HUES64 (cell line): Measurements from ENCODE around the gene TNIP2.
"Not testable (repeated sequence)": the region's sequence is repeated elsewhere in the genome, so short reads cannot be mapped to it uniquely, and the experiment has no call there.

Source experiments
- H3K27ac ChIP-seq: 2 replicates; pipeline ENCODE4 v1.7.0; 2013; ENCODE audit warnings: low read depth, low read length, inconsistent platforms
- H3K27me3 ChIP-seq: 2 replicates; pipeline ENCODE4 v1.6.1; 2013; ENCODE audit warnings: mild to moderate bottlenecking, low read length; ENCODE audit not compliant: insufficient read depth
- H3K36me3 ChIP-seq: 2 replicates; pipeline ENCODE4 v1.6.1; 2013; ENCODE audit warnings: mild to moderate bottlenecking, low read length; ENCODE audit not compliant: insufficient read depth
- H3K4me1 ChIP-seq: 2 replicates; pipeline ENCODE4 v1.6.1; 2013; ENCODE audit warnings: mild to moderate bottlenecking, low read length, moderate library complexity; ENCODE audit not compliant: insufficient read depth
- H3K4me3 ChIP-seq: 2 replicates; pipeline ENCODE4 v1.5.1; 2013; ENCODE audit warnings: mild to moderate bottlenecking, low read length, moderate library complexity
- H3K9ac ChIP-seq: 2 replicates; pipeline ENCODE4 v1.6.1; 2013; ENCODE audit warnings: mild to moderate bottlenecking, low read depth, low read length
- H3K9me3 ChIP-seq: 2 replicates; pipeline ENCODE4 v1.6.1; 2013; ENCODE audit warnings: low read depth, low read length; ENCODE audit not compliant: insufficient read depth
- WGBS: fragments of 150-250, 120-280 bp; methylation state at CpG from one replicate; pipeline ENCODE4 v1.1.7; 2013; ENCODE audit warnings: missing lambda C conversion rate; 5-methylcytosine and 5-hydroxymethylcytosine counted together

Gene TNIP2

DNA sequence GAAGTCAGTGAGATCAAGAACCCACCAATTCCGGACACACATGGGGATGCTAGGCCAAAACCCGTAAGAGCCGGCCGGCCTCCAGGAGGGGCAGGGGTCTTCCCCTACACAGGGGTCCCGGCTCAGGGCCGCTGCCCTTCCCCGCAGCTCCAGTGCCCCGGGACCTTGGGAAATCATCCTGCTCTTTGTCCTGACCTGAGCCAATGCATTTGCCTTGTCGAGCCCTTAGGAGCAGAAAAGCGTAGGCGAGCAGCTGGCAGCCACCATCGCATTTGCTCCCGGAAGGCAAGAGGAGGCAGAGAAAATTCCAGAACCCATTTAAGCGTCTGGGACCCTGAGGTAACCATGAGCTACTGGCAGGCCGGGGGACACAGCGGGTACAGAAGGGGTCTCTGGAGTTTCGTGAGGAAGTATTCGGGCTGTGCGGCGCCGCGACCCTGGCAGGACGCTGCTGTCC, 7.4 kb upstream of the TNIP2 start:
- H3K27me3 ChIP-seq, result no peaks in the 10 kb centered on the region
- peak overlapping the region; percentile 46; the same call in 1 of the 2 replicates for H3K4me3 ChIP-seq
- no peaks in the 10 kb centered on the region for H3K4me1 ChIP-seq
- H3K36me3 ChIP-seq, result no peaks in the 10 kb centered on the region
- no peak overlapping the region; the same call in 1 of the 2 replicates for H3K9ac ChIP-seq
- no peak overlapping the region for H3K27ac ChIP-seq
- 0 out of 2 replicates have a peak, but pooled peaks cover 3% of the 10 kb centered on the region for H3K9me3 ChIP-seq
- 86% methylated on average over 23 of the region's 23 CpGs for WGBS

GRCh38 chr4:2762486-2763370, 6.6 kb upstream of the TNIP2 start:
- not testable (repeated sequence) for H3K9ac ChIP-seq, H3K36me3 ChIP-seq, H3K9me3 ChIP-seq, H3K27ac ChIP-seq, H3K27me3 ChIP-seq, H3K4me3 ChIP-seq, H3K4me1 ChIP-seq
- WGBS, result 95% methylated on average over 42 of the region's 42 CpGs

- Histone ChIP-seq H3K27me3 (no peaks in the 10 kb centered on the region), H3K36me3 (no peaks in the 10 kb centered on the region), H3K4me1 (no peaks in the 10 kb centered on the region), H3K27ac (no peak overlapping the region), H3K9me3 (0 out of 2 replicates have a peak, but pooled peaks cover 3% of the 10 kb centered on the region), H3K9ac (no peak overlapping the region), H3K4me3 (no peak overlapping the region)
- 90% methylated on average over 5 of the region's 5 CpGs for WGBS
Observed at GRCh38 chr4:2762048-2762447, 5.9 kb upstream of the TNIP2 start.

- WGBS, result 77% methylated on average over 14 of the region's 14 CpGs
- Histone ChIP-seq H3K27ac (no peak overlapping the region), H3K36me3 (no peaks in the 10 kb centered on the region), H3K4me3 (no peak overlapping the region), H3K4me1 (peaks cover 3% of the 10 kb centered on the region; the same call in 1 of the 2 replicates), H3K9ac (no peak overlapping the region), H3K9me3 (no peaks in the 10 kb centered on the region), H3K27me3 (no peaks in the 10 kb centered on the region)
Observed at GRCh38 chr4:2761035-2761923, 5.1 kb upstream of the TNIP2 start.

- Histone ChIP-seq H3K9ac (no peak overlapping the region), H3K27ac (no peak overlapping the region), H3K4me1 (peaks cover 3% of the 10 kb centered on the region; the same call in 1 of the 2 replicates), H3K27me3 (no peaks in the 10 kb centered on the region), H3K36me3 (no peaks in the 10 kb centered on the region), H3K9me3 (no peaks in the 10 kb centered on the region), H3K4me3 (no peak overlapping the region)
- 90% methylated on average over 3 of the region's 3 CpGs for WGBS
Observed at GRCh38 chr4:2757426-2757825, 1.3 kb upstream of the TNIP2 start.

GRCh38 chr4:2756691-2757350, 685 bp upstream of the TNIP2 start:
- 0 out of 2 replicates have a peak overlapping the region, but pooled peaks have one; percentile 21 for H3K9ac ChIP-seq
- H3K9me3 ChIP-seq, result no peaks in the 10 kb centered on the region
- H3K27me3 ChIP-seq, result no peaks in the 10 kb centered on the region
- peak overlapping the region; percentile 48 for H3K4me3 ChIP-seq
- no peak overlapping the region for H3K27ac ChIP-seq
- H3K4me1 ChIP-seq, result peaks cover 3% of the 10 kb centered on the region; the same call in 1 of the 2 replicates
- H3K36me3 ChIP-seq, result no peaks in the 10 kb centered on the region
- WGBS, result 75% methylated on average over 25 of the region's 25 CpGs

- 69% methylated on average over 23 of the region's 23 CpGs for WGBS
- H3K9me3 ChIP-seq, result no peaks in the 10 kb centered on the region
- H3K4me3 ChIP-seq, result peak overlapping the region; percentile 88
Observed at GRCh38 chr4:2754848-2755819, 1.0 kb downstream of the TNIP2 start.

GRCh38 chr4:2753436-2753835, 2.7 kb downstream of the TNIP2 start:
- no peak overlapping the region for H3K27ac ChIP-seq
- no peak overlapping the region for H3K4me3 ChIP-seq
- peaks cover 3% of the 10 kb centered on the region; the same call in 1 of the 2 replicates for H3K4me1 ChIP-seq
- H3K9me3 ChIP-seq, result no peaks in the 10 kb centered on the region
- 98% methylated on average over 4 of the region's 4 CpGs for WGBS
- no peaks in the 10 kb centered on the region for H3K27me3 ChIP-seq
- no peaks in the 10 kb centered on the region for H3K36me3 ChIP-seq
- H3K9ac ChIP-seq, result no peak overlapping the region

More at GRCh38 chr4:2754848-2755819, 1.0 kb downstream of the TNIP2 start:
- peak overlapping the region; percentile 84 for H3K9ac ChIP-seq
- peaks cover 3% of the 10 kb centered on the region; the same call in 1 of the 2 replicates for H3K4me1 ChIP-seq
- H3K36me3 ChIP-seq, result no peaks in the 10 kb centered on the region
- no peak overlapping the region for H3K27ac ChIP-seq
- H3K27me3 ChIP-seq, result no peaks in the 10 kb centered on the region

DNA sequence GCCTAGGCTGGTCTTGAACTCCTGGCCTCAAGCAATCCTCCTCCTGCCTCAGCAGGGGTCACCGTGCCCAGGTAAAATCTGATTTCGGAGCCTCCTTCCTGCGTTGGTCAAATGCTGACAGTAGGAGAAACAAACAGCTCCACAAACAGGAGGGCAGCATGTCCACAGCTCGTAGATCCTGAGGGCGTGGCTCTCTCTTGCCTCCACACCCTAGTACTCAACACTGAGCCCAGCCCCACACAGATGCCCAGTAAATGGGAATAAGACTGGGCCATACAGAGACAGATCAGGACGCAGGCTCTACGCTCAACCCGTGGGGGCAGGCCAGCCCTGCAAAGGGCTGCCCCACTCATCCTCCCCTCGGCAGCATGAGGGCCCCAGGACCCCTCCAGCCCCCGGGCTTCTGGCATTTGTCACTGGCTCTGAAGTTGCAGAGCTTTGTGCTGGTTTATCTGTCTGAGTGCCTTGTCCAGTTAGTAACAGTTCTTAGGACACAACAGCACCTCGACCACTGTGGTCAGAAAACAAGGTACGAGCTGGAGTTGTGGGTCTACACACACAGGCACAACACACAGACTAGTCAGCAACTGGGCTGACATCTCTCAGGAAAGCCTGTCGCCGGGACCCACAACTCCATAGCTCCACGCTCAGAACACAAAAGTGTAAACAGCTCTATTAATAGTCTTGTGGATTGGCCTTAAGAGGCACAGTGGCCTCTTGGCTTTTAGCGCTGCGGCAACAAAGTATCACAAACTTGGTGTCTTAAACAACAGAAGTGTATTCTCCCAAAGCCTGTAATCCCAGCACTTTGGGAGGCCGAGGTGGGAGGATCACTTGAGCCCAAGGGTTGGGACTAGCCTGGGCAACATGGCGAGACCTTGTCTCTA, 5.2 kb downstream of the TNIP2 start:
- Histone ChIP-seq H3K36me3 (peaks cover 20% of the 10 kb centered on the region), H3K4me1 (no peaks in the 10 kb centered on the region), H3K9me3 (no peaks in the 10 kb centered on the region), H3K27me3 (no peaks in the 10 kb centered on the region), H3K27ac (no peak overlapping the region), H3K4me3 (no peak overlapping the region), H3K9ac (no peak overlapping the region)
- 94% methylated on average over 19 of the region's 19 CpGs for WGBS
